K562 (cell line): ENCODE measurements around the gene ZSCAN22. TPM values are rescaled to one million over a fixed set of nuclear protein-coding genes. Genes with fewer than 3 reads are reported as not detected.
A peak's percentile ranks its signal among the peaks of the same experiment; 100 is the strongest.

Experiments
- CBFA2T3 ChIP-seq: fragments of 450-650 bp; IDR thresholded peaks from 2 replicates; pipeline ENCODE4 v1.6.1; 2017
- CC2D1A ChIP-seq: fragments of 450-650 bp; IDR thresholded peaks from 2 replicates; pipeline ENCODE4 v1.6.1; 2017; ENCODE audit warnings: mild to moderate bottlenecking
- CLOCK ChIP-seq: fragments of 250-450 bp; sonication (Bioruptor Pico); IDR thresholded peaks from 2 replicates; pipeline ENCODE4 v1.4.0; 2020; ENCODE audit warnings: mild to moderate bottlenecking, moderate library complexity, borderline replicate concordance
- HDAC2 ChIP-seq: fragments of 450-650 bp; IDR thresholded peaks from 2 replicates; pipeline ENCODE4 v1.6.1; 2016; ENCODE audit warnings: mild to moderate bottlenecking
- KLF16 ChIP-seq: IDR thresholded peaks from 2 replicates; pipeline ENCODE4 v1.6.1; 2016; ENCODE audit warnings: antibody characterized with exemption
- MTA1 ChIP-seq: fragments of 450-650 bp; IDR thresholded peaks from 2 replicates; pipeline ENCODE4 v1.6.1; 2017; ENCODE audit warnings: borderline replicate concordance
- ZBTB7A ChIP-seq: IDR thresholded peaks from 2 replicates; pipeline ENCODE4 v1.6.1; 2011; ENCODE audit warnings: low read depth, mild to moderate bottlenecking, low read length, moderate library complexity, borderline replicate concordance; ENCODE audit not compliant: control insufficient read depth
- ZFP1 ChIP-seq: fragments of 450-650 bp; formaldehyde crosslinking; IDR thresholded peaks from 2 replicates; pipeline ENCODE4 v1.4.0; 2020; ENCODE audit warnings: mild to moderate bottlenecking, mixed read lengths
- polyA plus RNA-seq, 8 experiments: library from polyadenylated mRNA; depleted of rRNA in 4 of 8; stranded (reverse) in 5 of 8; unstranded in 3 of 8; fragments of >200 nt; fragmentation: Nextera tagmentation in 2 of 8; fragmentation: Illumina TruSeq in 1 of 8; extraction: Ambion mirVana in 2 of 8; extraction: Trizol in 1 of 8; gene quantifications; 2 replicates each; pipeline versions ENCODE4 v1.2.1 to v1.2.3, GENCODE V29; 2011 to 2014; ENCODE audit warnings: inconsistent platforms in 1 of 8, missing spikeins in 1 of 8
- total RNA-seq, 7 experiments: library from RNA; depleted of rRNA in 6 of 7; stranded (reverse); fragments of >200 nt in 6 of 7; fragmentation: Illumina TruSeq in 2 of 7; extraction: Trizol in 2 of 7; gene quantifications; 2 replicates each; pipeline versions ENCODE4 v1.2.1 to v1.2.3, GENCODE V29; 2011 to 2021; ENCODE audit warnings: low replicate concordance in 1 of 7
- TF ChIP-seq, protein P1 (sequence below): fragments of 450-650 bp; IDR thresholded peaks from 2 replicates; pipeline ENCODE4 v1.6.1; 2018; ENCODE audit not compliant: partially characterized antibody

The ZSCAN22 gene
- total and polyA plus RNA-seq, 9 of the 15 experiments (the other 6 are each of a cell fraction or from before 2014, with no cell fraction given): 0.98 to 5.3 (median 3.0) TPM

DNA sequence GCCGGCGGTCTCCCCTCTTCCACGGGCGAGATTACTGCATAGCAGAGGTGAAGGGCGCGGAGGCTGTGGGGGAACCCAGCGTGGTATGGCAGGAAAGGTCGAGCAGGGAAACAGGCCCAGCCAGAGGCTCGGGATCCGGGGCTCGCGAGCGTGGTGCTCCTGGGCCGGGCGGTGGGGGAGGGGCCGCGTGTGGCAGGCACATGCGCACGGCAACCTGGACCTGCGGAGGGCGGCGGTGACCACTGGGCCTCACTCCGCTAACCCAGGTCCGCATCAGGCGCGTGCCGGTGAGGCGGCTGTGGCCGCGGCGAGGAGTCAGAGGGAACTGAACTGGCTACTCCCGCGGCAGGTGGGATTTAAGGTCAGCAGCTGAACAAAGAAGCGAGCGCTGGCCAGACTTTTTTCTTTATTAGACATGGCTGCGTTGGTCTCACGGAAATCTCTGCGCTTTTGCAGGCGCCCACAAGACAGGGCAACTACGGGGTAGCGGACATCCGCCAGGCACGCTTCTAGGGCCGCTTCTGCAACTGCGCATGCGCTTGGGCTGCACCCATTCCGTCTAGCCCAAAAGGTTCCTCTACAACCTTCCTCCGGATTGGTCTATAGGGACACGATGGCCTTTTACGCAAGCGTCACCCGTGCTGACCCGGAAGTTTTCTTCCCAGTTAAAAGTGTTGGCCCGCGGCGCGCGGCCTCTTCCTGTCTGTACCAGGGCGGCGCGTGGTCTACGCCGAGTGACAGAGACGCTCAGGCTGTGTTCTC, 60.0 kb downstream of the ZSCAN22 start, which contains the start of gene RPS5 (continued):
- TF ChIP-seq, protein P1, sequence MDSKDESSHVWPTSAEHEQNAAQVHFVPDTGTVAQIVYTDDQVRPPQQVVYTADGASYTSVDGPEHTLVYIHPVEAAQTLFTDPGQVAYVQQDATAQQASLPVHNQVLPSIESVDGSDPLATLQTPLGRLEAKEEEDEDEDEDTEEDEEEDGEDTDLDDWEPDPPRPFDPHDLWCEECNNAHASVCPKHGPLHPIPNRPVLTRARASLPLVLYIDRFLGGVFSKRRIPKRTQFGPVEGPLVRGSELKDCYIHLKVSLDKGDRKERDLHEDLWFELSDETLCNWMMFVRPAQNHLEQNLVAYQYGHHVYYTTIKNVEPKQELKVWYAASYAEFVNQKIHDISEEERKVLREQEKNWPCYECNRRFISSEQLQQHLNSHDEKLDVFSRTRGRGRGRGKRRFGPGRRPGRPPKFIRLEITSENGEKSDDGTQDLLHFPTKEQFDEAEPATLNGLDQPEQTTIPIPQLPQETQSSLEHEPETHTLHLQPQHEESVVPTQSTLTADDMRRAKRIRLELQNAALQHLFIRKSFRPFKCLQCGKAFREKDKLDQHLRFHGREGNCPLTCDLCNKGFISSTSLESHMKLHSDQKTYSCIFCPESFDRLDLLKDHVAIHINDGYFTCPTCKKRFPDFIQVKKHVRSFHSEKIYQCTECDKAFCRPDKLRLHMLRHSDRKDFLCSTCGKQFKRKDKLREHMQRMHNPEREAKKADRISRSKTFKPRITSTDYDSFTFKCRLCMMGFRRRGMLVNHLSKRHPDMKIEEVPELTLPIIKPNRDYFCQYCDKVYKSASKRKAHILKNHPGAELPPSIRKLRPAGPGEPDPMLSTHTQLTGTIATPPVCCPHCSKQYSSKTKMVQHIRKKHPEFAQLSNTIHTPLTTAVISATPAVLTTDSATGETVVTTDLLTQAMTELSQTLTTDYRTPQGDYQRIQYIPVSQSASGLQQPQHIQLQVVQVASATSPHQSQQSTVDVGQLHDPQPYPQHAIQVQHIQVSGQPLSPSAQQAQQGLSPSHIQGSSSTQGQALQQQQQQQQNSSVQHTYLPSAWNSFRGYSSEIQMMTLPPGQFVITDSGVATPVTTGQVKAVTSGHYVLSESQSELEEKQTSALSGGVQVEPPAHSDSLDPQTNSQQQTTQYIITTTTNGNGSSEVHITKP: peak; percentile 69
- TF ChIP-seq CLOCK (CRISPR knock-in tag): no peak
- peak; percentile 71; the same call in 1 of the 2 replicates for TF ChIP-seq HDAC2
- TF ChIP-seq ZBTB7A: peak; percentile 4; the same call in 1 of the 2 replicates
- TF ChIP-seq KLF16: no peak
- TF ChIP-seq CC2D1A: no peak
- TF ChIP-seq CBFA2T3: no peak
- no peak for TF ChIP-seq ZFP1
- no peak for TF ChIP-seq MTA1
- TF ChIP-seq, all 486 proteins: peak for 171
